H1 (cell line): Measurements from ENCODE around the gene CAP1. TPM values are rescaled to one million over a fixed set of nuclear protein-coding genes. Genes with fewer than 3 reads are reported as not detected.

Experiments used
- CTCF ChIA-PET: fragments of 300-600 bp; sonication (Branson Sonifier 250); formaldehyde crosslinking; loops from one replicate; lab custom pipeline; 2021; ENCODE audit not compliant: partially characterized antibody; lab: Charles Lee
- POLR2A ChIA-PET: fragments of 300-600 bp; sonication (Branson Sonifier 250); formaldehyde crosslinking; loops from one replicate; lab custom pipeline; 2021; ENCODE audit warnings: inconsistent platforms; ENCODE audit not compliant: partially characterized antibody; lab: Charles Lee
- DNase-seq, 2 experiments: peaks; one replicate each; pipeline versions ENCODE4 v3.0.0 to v3.0.0-alpha.2; 2010 to 2022; ENCODE audit warnings: low spot score in 2 of 2, low read depth in 1 of 2, mixed read lengths in 1 of 2
- FAIRE-seq: peaks from 2 replicates; lab custom pipeline; 2011; peaks lifted over from hg19 to GRCh38; lab: Jason Lieb, UNC
- H2AFZ ChIP-seq: 2 replicates; pipeline ENCODE4 v1.8.1; 2012; ENCODE audit warnings: low read length, inconsistent platforms
- H2AK5ac ChIP-seq: 2 replicates; pipeline ENCODE4 v1.6.1; 2013; ENCODE audit warnings: low read depth, low read length
- H2BK120ac ChIP-seq: replicated peaks from 2 replicates; pipeline ENCODE3; 2013; ENCODE audit warnings: low read depth, low read length, inconsistent platforms
- H2BK12ac ChIP-seq: 2 replicates; pipeline ENCODE4 v1.6.1; 2013; ENCODE audit warnings: low read depth, low read length
- H2BK15ac ChIP-seq: 2 replicates; pipeline ENCODE4 v1.6.1; 2013; ENCODE audit warnings: low read length
- H2BK20ac ChIP-seq: 2 replicates; pipeline ENCODE4 v1.6.1; 2013; ENCODE audit warnings: low read length
- H2BK5ac ChIP-seq: 2 replicates; pipeline ENCODE4 v1.6.1; 2013; ENCODE audit warnings: low read depth, low read length
- H3K14ac ChIP-seq: 2 replicates; pipeline ENCODE4 v1.6.1; 2013; ENCODE audit warnings: inconsistent platforms; ENCODE audit not compliant: insufficient read length
- H3K18ac ChIP-seq: 2 replicates; pipeline ENCODE4 v1.6.1; 2013; ENCODE audit warnings: low read length; ENCODE audit errors: extremely low read depth
- H3K23ac ChIP-seq: 2 replicates; pipeline ENCODE4 v1.6.1; 2013; ENCODE audit warnings: inconsistent platforms; ENCODE audit not compliant: insufficient read length
- H3K23me2 ChIP-seq: 2 replicates; pipeline ENCODE4 v1.6.1; 2013; ENCODE audit warnings: low read depth, low read length
- H3K27ac ChIP-seq: 2 replicates; pipeline ENCODE4 v1.6.1; 2011; ENCODE audit warnings: low read depth, low read length, inconsistent platforms
- H3K27me3 ChIP-seq, 4 experiments: replicated peaks in 1 of 4; 1 replicate in 1 of 4; 2 replicates in 3 of 4; pipeline versions ENCODE4 v1.6.1 to v1.8.1; 2011 to 2013; ENCODE audit warnings: low read length in 3 of 4, mild to moderate bottlenecking in 3 of 4, inconsistent platforms in 2 of 4, mixed read lengths in 2 of 4, moderate library complexity in 1 of 4; ENCODE audit not compliant: control insufficient read depth in 3 of 4, insufficient read depth in 3 of 4; ENCODE audit errors: extremely low read depth in 1 of 4
- H3K36me3 ChIP-seq, 4 experiments: 2 replicates each; pipeline versions ENCODE4 v1.6.1 to v1.8.1; 2011 to 2013; ENCODE audit warnings: mild to moderate bottlenecking in 4 of 4, low read length in 3 of 4, moderate library complexity in 2 of 4, control low read depth in 1 of 4, inconsistent platforms in 1 of 4; ENCODE audit not compliant: insufficient read depth in 4 of 4, control insufficient read depth in 2 of 4
- H3K4ac ChIP-seq: replicated peaks from 2 replicates; pipeline ENCODE3; 2013; ENCODE audit warnings: low read length, low read depth, mixed read lengths, inconsistent platforms; ENCODE audit not compliant: insufficient read length
- H3K4me1 ChIP-seq, 4 experiments: replicated peaks in 1 of 4; 1 replicate in 1 of 4; 2 replicates in 3 of 4; pipeline versions ENCODE4 v1.6.1 to v1.8.1; 2011 to 2013; ENCODE audit warnings: low read length in 3 of 4, inconsistent platforms in 2 of 4, mixed read lengths in 1 of 4; ENCODE audit not compliant: insufficient read depth in 4 of 4, control insufficient read depth in 3 of 4
- H3K4me2 ChIP-seq, 2 experiments: 2 replicates each; pipeline versions ENCODE4 v1.6.1 to v1.8.1; 2011 to 2013; ENCODE audit warnings: low read depth in 2 of 2, low read length in 2 of 2, control low read depth in 1 of 2, inconsistent platforms in 1 of 2, mild to moderate bottlenecking in 1 of 2; ENCODE audit not compliant: insufficient read depth in 1 of 2
- H3K4me3 ChIP-seq, 4 experiments: fragments of 200-600, 300-600 bp in 1 of 4; sonication (generic), shearing (Covaris generic), sonication (Bioruptor Twin) in 1 of 4; 2 replicates each; pipeline versions ENCODE4 v1.5.1 to v1.8.1; 2011 to 2016; ENCODE audit warnings: low read length in 4 of 4, low read depth in 3 of 4, control low read depth in 2 of 4, inconsistent platforms in 2 of 4, mild to moderate bottlenecking in 2 of 4, mixed read lengths in 1 of 4, moderate library complexity in 1 of 4; ENCODE audit not compliant: insufficient read depth in 2 of 4; ENCODE audit errors: extremely low read depth in 1 of 4
- H3K56ac ChIP-seq: replicated peaks from 2 replicates; pipeline ENCODE3; 2013; ENCODE audit warnings: low read depth, mild to moderate bottlenecking, mixed read lengths, low read length, inconsistent platforms; ENCODE audit not compliant: insufficient read length
- H3K79me1 ChIP-seq: 2 replicates; pipeline ENCODE4 v1.6.1; 2013; ENCODE audit warnings: low read depth, low read length, control low read depth
- H3K79me2 ChIP-seq, 2 experiments: 2 replicates each; pipeline versions ENCODE4 v1.6.1 to v1.8.1; 2012 to 2013; ENCODE audit warnings: low read length in 2 of 2, mild to moderate bottlenecking in 2 of 2, inconsistent platforms in 1 of 2; ENCODE audit not compliant: insufficient read depth in 2 of 2, control insufficient read depth in 1 of 2
- H3K9ac ChIP-seq, 4 experiments: replicated peaks in 1 of 4; 1 replicate in 1 of 4; 2 replicates in 3 of 4; pipeline versions ENCODE4 v1.6.1 to v1.8.1; 2011 to 2013; ENCODE audit warnings: low read depth in 3 of 4, low read length in 3 of 4, control low read depth in 2 of 4, mild to moderate bottlenecking in 2 of 4, moderate library complexity in 2 of 4, inconsistent platforms in 1 of 4; ENCODE audit errors: extremely low read depth in 1 of 4
- H3K9me3 ChIP-seq, 2 experiments: 2 replicates each; pipeline versions ENCODE4 v1.6.1 to v1.8.1; 2012 to 2013; ENCODE audit warnings: mild to moderate bottlenecking in 2 of 2, moderate library complexity in 2 of 2, control low read depth in 1 of 2, inconsistent platforms in 1 of 2, low read depth in 1 of 2, low read length in 1 of 2, mixed read lengths in 1 of 2; ENCODE audit not compliant: insufficient read depth in 2 of 2
- H4K20me1 ChIP-seq, 2 experiments: replicated peaks in 1 of 2; 2 replicates each; pipeline versions ENCODE3 to v1.8.1; 2011 to 2013; ENCODE audit warnings: inconsistent platforms in 2 of 2, low read length in 2 of 2, mild to moderate bottlenecking in 1 of 2; ENCODE audit not compliant: insufficient read depth in 2 of 2, control insufficient read depth in 1 of 2
- H4K5ac ChIP-seq: 2 replicates; pipeline ENCODE4 v1.6.1; 2013; ENCODE audit warnings: low read length, low read depth, mixed read lengths, inconsistent platforms; ENCODE audit not compliant: insufficient read length
- H4K8ac ChIP-seq: 2 replicates; pipeline ENCODE4 v1.8.0; 2013; ENCODE audit warnings: mild to moderate bottlenecking, moderate library complexity, low read length, inconsistent platforms; ENCODE audit not compliant: insufficient read depth; ENCODE audit errors: extremely low read depth
- H4K91ac ChIP-seq: replicated peaks from 2 replicates; pipeline ENCODE3; 2013; ENCODE audit warnings: low read length, mixed read lengths, inconsistent platforms; ENCODE audit not compliant: insufficient read length
- ATF2 ChIP-seq: IDR thresholded peaks from 2 replicates; pipeline ENCODE4 v1.6.1; 2012; ENCODE audit warnings: low read length, inconsistent platforms
- BCL11A ChIP-seq, 2 experiments: IDR thresholded peaks; one replicate each; pipeline ENCODE4 v1.6.1; 2011; ENCODE audit warnings: low read depth in 2 of 2, low read length in 2 of 2, mild to moderate bottlenecking in 2 of 2
- BRCA1 ChIP-seq: IDR thresholded peaks from 2 replicates; pipeline ENCODE4 v1.6.1; 2012; ENCODE audit warnings: low read depth, low read length, improper control_type of control experiment
- HDAC2 ChIP-seq, 2 experiments: fragments of 300-600 bp in 1 of 2; sonication (generic) in 1 of 2; IDR thresholded peaks; 2 replicates each; pipeline ENCODE4 v1.6.1; 2011 to 2012; ENCODE audit warnings: low read depth in 2 of 2, low read length in 2 of 2, mild to moderate bottlenecking in 2 of 2, moderate library complexity in 2 of 2, borderline replicate concordance in 1 of 2, inconsistent platforms in 1 of 2
- SUZ12 ChIP-seq: fragments of 200-600 bp; sonication (generic); IDR thresholded peaks from 2 replicates; pipeline ENCODE4 v1.6.1; 2012; ENCODE audit warnings: mild to moderate bottlenecking, inconsistent platforms, low read length, moderate library complexity, mixed read lengths
- TBP ChIP-seq: IDR thresholded peaks from 2 replicates; pipeline ENCODE4 v1.6.1; 2011; ENCODE audit warnings: low read depth, low read length, improper control_type of control experiment
- USF2 ChIP-seq: IDR thresholded peaks from 2 replicates; pipeline ENCODE4 v1.6.1; 2011; ENCODE audit warnings: low read length, improper control_type of control experiment
- ZNF274 ChIP-seq: IDR thresholded peaks from 2 replicates; pipeline ENCODE4 v1.7.0; 2012; ENCODE audit warnings: low read length, borderline replicate concordance; ENCODE audit errors: extremely low read depth
- WGBS, 2 experiments: shearing (Covaris generic) in 1 of 2; methylation state at CpG; one replicate each; pipeline versions ENCODE4 v1.1.6 to v1.1.7; 2013 to 2015; ENCODE audit warnings: low lambda C conversion rate in 2 of 2, mixed read lengths in 2 of 2, inconsistent platforms in 1 of 2, low coverage in 1 of 2, missing lambda C conversion rate in 1 of 2; ENCODE audit not compliant: insufficient replicate concordance in 2 of 2, insufficient coverage in 1 of 2, insufficient read length in 1 of 2; ENCODE audit errors: extremely low coverage in 1 of 2, missing lambda C conversion rate in 1 of 2; 5-methylcytosine and 5-hydroxymethylcytosine counted together
- polyA plus RNA-seq, 7 experiments: library from polyadenylated mRNA; depleted of rRNA in 3 of 7; stranded (reverse) in 5 of 7; unstranded in 2 of 7; fragments of >200 nt in 5 of 7; fragments of 200-250 nt in 2 of 7; gene quantifications; 1 replicate in 5 of 7; 2 replicates in 1 of 7; 4 replicates in 1 of 7; pipeline versions ENCODE4 v1.2.1 to v1.2.3, GENCODE V29; 2011 to 2013; ENCODE audit warnings: missing spikeins in 2 of 7, mixed read lengths in 2 of 7
- total RNA-seq: library from RNA; stranded (reverse); fragmentation: NEBNext Ultra II Directional; extraction: Animal tissue kit (Norgen Biotek cat#: 25700); gene quantifications from 2 replicates; pipeline ENCODE4 v1.2.1, GENCODE V29; 2021

CAP1 gene
- total and polyA plus RNA-seq, 2 of the 8 experiments (the other 6 are each of a cell fraction or from before 2014, with no cell fraction given) = 140 to 295 TPM

- Histone ChIP-seq H3K4ac (no peak overlapping the region), H3K56ac (no peak overlapping the region)
- CTCF ChIA-PET = interaction anchor here (1.0 kb wide), 1 partner anchor 21 kb away, joined by 3 read pairs; no protein-coding TSS in a partner anchor
- TF ChIP-seq HDAC2 (IDR thresholded peaks at IDR 0.05; ENCODE audit: borderline replicate concordance in 1 of 2, low read depth in 2 of 2, low read length in 2 of 2) (no peak), BCL11A (IDR thresholded peaks at IDR 0.05; ENCODE audit: low read depth in 2 of 2, low read length in 2 of 2) (no peak), TBP (no peak), SUZ12 (no peak), USF2 (no peak), BRCA1 (no peak), ZNF274 (no peak), ATF2 (no peak)
Observed at GRCh38 chr1:40053138-40053887, 12.8 kb downstream of the CAP1 start.

More at GRCh38 chr1:40053138-40053887, 12.8 kb downstream of the CAP1 start:
- no peak overlapping the region for H3K18ac ChIP-seq
- H2BK20ac ChIP-seq = no peak overlapping the region
- no peak overlapping the region for H2AFZ ChIP-seq
- peaks cover 0 to 6% (median 2%) of the 10 kb centered on the region in 4 experiments; a peak in 4 of 8 replicates for H3K36me3 ChIP-seq
- H2BK5ac ChIP-seq = no peak overlapping the region
- POLR2A ChIA-PET = interaction anchor here (0.7 to 1.9 kb wide), 3 partner anchors 12 to 22 kb away, joined by 3 to 7 read pairs (median 4); partner anchors contain the start of gene CAP1
- no peak overlapping the region for H3K4me2 ChIP-seq
- H3K79me1 ChIP-seq = peaks cover 5% of the 10 kb centered on the region
- H4K8ac ChIP-seq = no peak overlapping the region
- H3K4me3 ChIP-seq = no peak overlapping the region
- H3K14ac ChIP-seq = no peak overlapping the region
- no peak overlapping the region for H2BK12ac ChIP-seq
- H3K23ac ChIP-seq = no peak overlapping the region
- no peak overlapping the region for H4K5ac ChIP-seq
- H4K91ac ChIP-seq = no peak overlapping the region
- no peak overlapping the region for H3K9ac ChIP-seq
- WGBS, 2 experiments = 91% methylated on average over 11 of the region's 11 CpGs; no CpG with 5 or more reads in 1 of the 2 experiments
- peaks cover 4 to 18% of the 10 kb centered on the region in 2 experiments for H4K20me1 ChIP-seq
- no peaks in the 10 kb centered on the region for H3K23me2 ChIP-seq
- no peak for DNase-seq
- H2BK120ac ChIP-seq = no peak overlapping the region
- no peak overlapping the region for H3K27ac ChIP-seq
- FAIRE-seq = no peak
- H3K79me2 ChIP-seq = peaks cover 4 to 90% of the 10 kb centered on the region in 2 experiments
- no peaks in the 10 kb centered on the region; a peak in 3 of 7 replicates for H3K4me1 ChIP-seq
- H2AK5ac ChIP-seq = no peak overlapping the region
- H3K27me3 ChIP-seq = no peaks in the 10 kb centered on the region
- no peaks in the 10 kb centered on the region for H3K9me3 ChIP-seq
- H2BK15ac ChIP-seq = no peak overlapping the region
